ENCODE data around the gene TMEM14A.
"Not testable (repeated sequence)": the region's sequence is repeated elsewhere in the genome, so short reads cannot be mapped to it uniquely, and the experiment has no call there.

DNA sequence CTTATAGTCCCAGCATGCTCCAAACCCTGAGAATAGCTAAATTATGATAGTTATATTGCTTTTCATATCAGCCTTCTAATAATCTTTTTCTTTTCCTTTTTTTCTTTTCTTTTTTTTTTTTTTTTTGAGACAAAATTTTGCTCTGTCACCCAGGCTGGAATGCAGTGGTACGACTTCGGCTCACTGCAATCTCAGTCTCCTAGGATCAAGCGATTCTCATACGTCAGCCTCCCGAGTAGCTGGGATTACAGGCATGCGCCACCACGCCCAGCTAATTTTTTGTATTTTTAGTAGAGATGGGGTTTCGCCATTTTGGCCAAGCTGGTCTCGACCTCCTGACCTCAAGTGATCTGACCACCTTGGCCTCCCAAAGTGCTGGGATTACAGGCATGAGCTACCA is 43.8 kb downstream of the TMEM14A start:
- TF ChIP-seq IRF2 (CRISPR knock-in tag; IDR thresholded peaks at IDR 0.05); CEBPB (tag; IDR thresholded peaks at IDR 0.05); ILK (tag; IDR thresholded peaks at IDR 0.05; ENCODE audit: borderline replicate concordance, low read depth); MEF2D (tag; conservative IDR thresholded peaks at IDR 0.05; ENCODE audit: low read depth); HEY1 (CRISPR knock-in tag; IDR thresholded peaks at IDR 0.05; ENCODE audit: borderline replicate concordance); ZBTB26 (CRISPR knock-in tag; IDR thresholded peaks at IDR 0.05); ZKSCAN3 (CRISPR knock-in tag; IDR thresholded peaks at IDR 0.05); ZFP36 (IDR thresholded peaks at IDR 0.05; ENCODE audit: low read depth, low read length, partially characterized antibody): not testable (repeated sequence)
- TF ChIP-seq, protein P1, sequence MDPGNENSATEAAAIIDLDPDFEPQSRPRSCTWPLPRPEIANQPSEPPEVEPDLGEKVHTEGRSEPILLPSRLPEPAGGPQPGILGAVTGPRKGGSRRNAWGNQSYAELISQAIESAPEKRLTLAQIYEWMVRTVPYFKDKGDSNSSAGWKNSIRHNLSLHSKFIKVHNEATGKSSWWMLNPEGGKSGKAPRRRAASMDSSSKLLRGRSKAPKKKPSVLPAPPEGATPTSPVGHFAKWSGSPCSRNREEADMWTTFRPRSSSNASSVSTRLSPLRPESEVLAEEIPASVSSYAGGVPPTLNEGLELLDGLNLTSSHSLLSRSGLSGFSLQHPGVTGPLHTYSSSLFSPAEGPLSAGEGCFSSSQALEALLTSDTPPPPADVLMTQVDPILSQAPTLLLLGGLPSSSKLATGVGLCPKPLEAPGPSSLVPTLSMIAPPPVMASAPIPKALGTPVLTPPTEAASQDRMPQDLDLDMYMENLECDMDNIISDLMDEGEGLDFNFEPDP (CRISPR knock-in tag; IDR thresholded peaks at IDR 0.05), result not testable (repeated sequence)

Data from K562 (cell line).